Gastrocnemius medialis (tissue), 4 donors: Measurements from ENCODE around the gene USP7. TPM values are rescaled to one million over a fixed set of nuclear protein-coding genes. Genes with fewer than 3 reads are reported as not detected.

ENCODE experiments used
- ATAC-seq, 2 donors: fragments of 150-250 bp; one replicate each; pipeline ENCODE4 v1.9.1; 2016
- DNase-seq, 2 donors: peaks; one replicate each; pipeline ENCODE4 v3.0.0-alpha.2; 2019
- H3K27ac ChIP-seq, 4 donors: fragments of 200-600 bp; sonication (generic); 1 replicate in 1 of 4; 2 replicates in 3 of 4; pipeline ENCODE4 v1.5.1; 2016 to 2018; ENCODE audit warnings: mild to moderate bottlenecking in 2 of 4, moderate library complexity in 1 of 4
- H3K27me3 ChIP-seq, 3 donors: fragments of 200-600 bp; sonication (generic) in 2 of 3; 1 replicate in 1 of 3; 2 replicates in 2 of 3; pipeline versions ENCODE4 v1.5.1 to v1.6.0; 2016 to 2019; ENCODE audit warnings: mild to moderate bottlenecking in 1 of 3, moderate library complexity in 1 of 3
- H3K36me3 ChIP-seq, 2 donors: fragments of 200-600 bp; sonication (generic) in 1 of 2; one replicate each; pipeline ENCODE4 v1.5.1; 2017 to 2018
- H3K4me1 ChIP-seq, 2 donors: fragments of 200-600 bp; sonication (generic) in 1 of 2; one replicate each; pipeline ENCODE4 v1.5.1; 2016 to 2017; ENCODE audit warnings: mild to moderate bottlenecking in 2 of 2
- H3K4me3 ChIP-seq, 4 donors: fragments of 200-600 bp; sonication (generic) in 3 of 4; 1 replicate in 1 of 4; 2 replicates in 3 of 4; pipeline ENCODE4 v1.5.1; 2016 to 2019; ENCODE audit warnings: mild to moderate bottlenecking in 2 of 4
- H3K9me3 ChIP-seq, 3 donors: fragments of 200-600 bp; sonication (generic) in 2 of 3; 1 replicate in 1 of 3; 2 replicates in 2 of 3; pipeline ENCODE4 v1.5.1; 2016 to 2019
- POLR2A ChIP-seq, 2 donors: fragments of 450-650 bp; IDR thresholded peaks; one replicate each; pipeline ENCODE4 v1.6.1; 2017; ENCODE audit warnings: antibody characterized with exemption in 2 of 2, mild to moderate bottlenecking in 2 of 2, moderate library complexity in 2 of 2
- in situ Hi-C, 4 donors: fragments of 200-750 bp; cut with MboI; loops; one replicate each; pipeline versions ENCODE4 v1.15.0 to v1.8.0; 2017; ENCODE audit warnings: low sequenced_read_pairs in 4 of 4
- intact Hi-C: fragments of 100-400 bp; cut with DNase I; formaldehyde crosslinking; loops from one replicate; pipeline ENCODE4 v1.15.1; 2023; ENCODE audit warnings: low total_unique reads
- total RNA-seq, 4 donors: library from RNA; depleted of rRNA; stranded (reverse); fragments of >200 nt; gene quantifications; one replicate each; pipeline versions ENCODE4 v1.1.0 to v1.2.3, GENCODE V29; 2016
- TF ChIP-seq, protein P1 (sequence below), 5 experiments: fragments of 450-650 bp in 3 of 5; fragments of 200-600 bp in 2 of 5; sonication (generic) in 2 of 5; IDR thresholded peaks in 4 of 5; conservative IDR thresholded peaks in 1 of 5; 1 replicate in 4 of 5; 2 replicates in 1 of 5; pipeline ENCODE4 v1.5.1; 2016 to 2019; ENCODE audit warnings: antibody characterized with exemption in 5 of 5, mild to moderate bottlenecking in 3 of 5, moderate library complexity in 3 of 5

USP7 gene
- total RNA-seq, 4 donors from 2014 or later: 79.7 to 99.2 (median 85.6) TPM

DNA sequence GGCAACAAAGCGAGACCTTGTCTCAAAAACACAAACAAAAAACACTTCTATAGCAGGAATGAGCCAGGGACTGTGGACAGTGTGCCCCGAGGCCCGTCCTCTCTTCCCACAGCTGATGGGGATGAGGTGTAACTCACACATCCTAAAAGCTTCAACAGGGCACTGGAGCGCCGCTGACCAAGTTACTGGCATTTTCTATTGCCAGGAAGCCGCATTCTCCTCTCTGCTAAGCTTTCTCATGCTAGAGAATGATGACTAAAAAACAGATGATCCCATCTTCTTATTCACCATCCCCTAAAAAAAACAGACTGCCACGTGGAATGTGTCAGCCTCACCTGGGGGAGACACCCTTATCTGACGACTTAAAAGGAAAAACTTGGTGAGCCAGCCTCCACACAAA, 111.2 kb downstream of the USP7 start:
- Histone ChIP-seq H3K9me3 (no peaks in the 10 kb centered on the region), H3K27me3 (no peaks in the 10 kb centered on the region), H3K4me1 (peaks cover 5 to 7% of the 10 kb centered on the region in 2 donors), H3K36me3 (peaks cover 0 to 57% of the 10 kb centered on the region in 2 donors), H3K27ac (peak overlapping the region; percentile 12 to 39 (median 25)), H3K4me3 (no peak overlapping the region)
- no peak for TF ChIP-seq POLR2A (IDR thresholded peaks at IDR 0.05)
- TF ChIP-seq, protein P1, sequence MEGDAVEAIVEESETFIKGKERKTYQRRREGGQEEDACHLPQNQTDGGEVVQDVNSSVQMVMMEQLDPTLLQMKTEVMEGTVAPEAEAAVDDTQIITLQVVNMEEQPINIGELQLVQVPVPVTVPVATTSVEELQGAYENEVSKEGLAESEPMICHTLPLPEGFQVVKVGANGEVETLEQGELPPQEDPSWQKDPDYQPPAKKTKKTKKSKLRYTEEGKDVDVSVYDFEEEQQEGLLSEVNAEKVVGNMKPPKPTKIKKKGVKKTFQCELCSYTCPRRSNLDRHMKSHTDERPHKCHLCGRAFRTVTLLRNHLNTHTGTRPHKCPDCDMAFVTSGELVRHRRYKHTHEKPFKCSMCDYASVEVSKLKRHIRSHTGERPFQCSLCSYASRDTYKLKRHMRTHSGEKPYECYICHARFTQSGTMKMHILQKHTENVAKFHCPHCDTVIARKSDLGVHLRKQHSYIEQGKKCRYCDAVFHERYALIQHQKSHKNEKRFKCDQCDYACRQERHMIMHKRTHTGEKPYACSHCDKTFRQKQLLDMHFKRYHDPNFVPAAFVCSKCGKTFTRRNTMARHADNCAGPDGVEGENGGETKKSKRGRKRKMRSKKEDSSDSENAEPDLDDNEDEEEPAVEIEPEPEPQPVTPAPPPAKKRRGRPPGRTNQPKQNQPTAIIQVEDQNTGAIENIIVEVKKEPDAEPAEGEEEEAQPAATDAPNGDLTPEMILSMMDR (IDR thresholded peaks at IDR 0.05 in 4 of 5, conservative IDR thresholded peaks at IDR 0.05 in 1 of 5): no peak
- DNase-seq (no peak), ATAC-seq (no peak)
- intact Hi-C loops: no loop called here
- in situ Hi-C loops: loop anchor here in 1 of 4 donors (10.0 kb wide), 1 partner anchor 48 kb away; no protein-coding TSS in a partner anchor

DNA sequence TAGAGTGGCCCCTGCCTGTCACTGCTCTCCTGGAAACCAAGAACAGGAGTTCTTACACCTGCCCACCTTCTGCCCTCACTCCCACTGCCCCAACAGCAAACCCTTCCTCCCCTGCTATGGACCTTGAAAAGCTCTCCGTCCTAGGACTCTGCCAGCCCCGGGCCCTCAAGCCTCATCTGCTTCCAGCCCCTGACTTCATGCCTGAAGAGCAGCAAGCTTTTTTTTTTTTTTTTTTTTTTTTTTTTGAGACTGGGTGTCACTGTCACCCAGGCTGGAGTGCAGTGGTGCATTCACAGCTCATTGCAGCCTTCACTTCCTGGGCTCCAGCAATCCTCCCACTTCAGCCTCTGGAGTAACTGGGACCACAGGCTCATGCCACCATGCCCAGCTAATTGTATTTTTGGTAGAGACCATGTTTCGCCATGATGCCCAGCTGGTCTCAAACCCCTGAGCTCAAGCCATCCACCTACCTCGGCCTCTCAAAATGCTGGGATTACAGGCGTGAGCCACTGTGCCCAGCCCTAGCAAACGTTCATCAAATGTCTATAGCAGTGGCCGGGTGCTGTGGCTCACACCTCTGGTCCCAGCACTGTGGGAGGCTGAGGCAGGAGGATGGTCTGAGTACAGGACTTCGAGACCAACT, 111.8 kb downstream of the USP7 start:
- H3K4me1 ChIP-seq: peaks cover 5 to 7% of the 10 kb centered on the region in 2 donors
- DNase-seq: no peak
- no peak overlapping the region for H3K4me3 ChIP-seq
- H3K27ac ChIP-seq: peak overlapping the region in 2 of 4 donors; percentile 10 to 12
- TF ChIP-seq, protein P1 (IDR thresholded peaks at IDR 0.05 in 4 of 5, conservative IDR thresholded peaks at IDR 0.05 in 1 of 5): no peak
- in situ Hi-C loops: loop anchor here in 1 of 4 donors (10.0 kb wide), 1 partner anchor 47 kb away; no protein-coding TSS in a partner anchor
- H3K27me3 ChIP-seq: no peaks in the 10 kb centered on the region
- no peak for ATAC-seq
- intact Hi-C loops: no loop called here
- H3K9me3 ChIP-seq: no peaks in the 10 kb centered on the region
- peaks cover 0 to 57% of the 10 kb centered on the region in 2 donors for H3K36me3 ChIP-seq

GRCh38 chr16:8850279-8850885, 113.3 kb downstream of the USP7 start:
- Histone ChIP-seq H3K4me1 (peaks cover 5 to 7% of the 10 kb centered on the region in 2 donors), H3K27ac (peak overlapping the region; percentile 9 to 63 (median 50)), H3K4me3 (no peak overlapping the region), H3K27me3 (no peaks in the 10 kb centered on the region), H3K36me3 (peaks cover 0 to 49% of the 10 kb centered on the region in 2 donors), H3K9me3 (no peaks in the 10 kb centered on the region)
- in situ Hi-C loops: loop anchor here in 1 of 4 donors (10.0 kb wide), 1 partner anchor 46 kb away; no protein-coding TSS in a partner anchor
- peak in 1 of 2 donors; percentile 8 for TF ChIP-seq POLR2A (IDR thresholded peaks at IDR 0.05)
- TF ChIP-seq, protein P1 (IDR thresholded peaks at IDR 0.05 in 4 of 5, conservative IDR thresholded peaks at IDR 0.05 in 1 of 5): no peak
- intact Hi-C loops: no loop called here
- ATAC-seq (peak; percentile 61 to 69), DNase-seq (peak in 1 of 2 donors; percentile 44)

DNA sequence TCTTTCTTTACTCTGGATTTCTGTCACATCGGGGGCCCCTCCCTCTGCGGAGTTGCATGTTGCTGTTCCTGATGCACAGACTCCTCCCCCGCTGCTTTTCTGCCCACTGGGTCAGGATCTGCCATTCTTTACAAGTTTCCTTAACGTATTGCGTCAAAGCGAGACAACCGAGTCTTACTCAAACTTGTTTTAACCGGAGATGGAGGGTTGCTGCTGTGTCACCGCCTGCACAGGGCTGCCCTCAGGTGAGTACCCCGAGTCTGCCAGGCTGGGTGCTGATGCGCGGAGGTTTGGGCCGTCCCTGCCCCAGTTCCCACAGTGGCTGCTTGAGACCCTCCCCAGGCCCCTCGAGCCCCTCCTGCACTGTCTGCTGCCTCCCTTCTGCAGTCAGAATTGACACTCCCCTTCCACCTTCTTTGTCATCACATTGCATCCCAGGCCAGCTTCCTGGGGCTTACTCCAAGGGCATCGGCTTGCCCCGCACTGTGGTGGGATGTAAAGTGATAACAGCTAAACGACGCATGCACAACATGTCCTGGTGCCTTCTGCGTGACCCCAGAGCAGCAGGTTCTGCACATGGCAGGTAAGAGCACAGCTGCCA, 114.2 kb downstream of the USP7 start:
- DNase-seq: no peak
- H3K27me3 ChIP-seq: no peaks in the 10 kb centered on the region
- intact Hi-C loops (no loop called here), in situ Hi-C loops (loop anchor here in 1 of 4 donors (10.0 kb wide), 1 partner anchor 45 kb away; no protein-coding TSS in a partner anchor)
- H3K9me3 ChIP-seq: no peaks in the 10 kb centered on the region
- H3K4me3 ChIP-seq: no peak overlapping the region
- TF ChIP-seq, protein P1 (IDR thresholded peaks at IDR 0.05 in 4 of 5, conservative IDR thresholded peaks at IDR 0.05 in 1 of 5): no peak
- TF ChIP-seq POLR2A (IDR thresholded peaks at IDR 0.05): no peak
- no peak for ATAC-seq
- H3K27ac ChIP-seq: peak overlapping the region in 2 of 4 donors; percentile 9 to 46
- peaks cover 5 to 7% of the 10 kb centered on the region in 2 donors for H3K4me1 ChIP-seq
- H3K36me3 ChIP-seq: peaks cover 0 to 40% of the 10 kb centered on the region in 2 donors
